ENCODE data around the gene FNDC10.

Gene FNDC10

GRCh38 chr1:1615256-1616044 lies 15.5 kb upstream of the FNDC10 start, which contains the start of gene MIB2:
MIB2 (plus strand) TSS chr1:1615500; CDS start chr1:1623453, 7,953 bp downstream.
- DNase-seq: peak; percentile 98

DNA sequence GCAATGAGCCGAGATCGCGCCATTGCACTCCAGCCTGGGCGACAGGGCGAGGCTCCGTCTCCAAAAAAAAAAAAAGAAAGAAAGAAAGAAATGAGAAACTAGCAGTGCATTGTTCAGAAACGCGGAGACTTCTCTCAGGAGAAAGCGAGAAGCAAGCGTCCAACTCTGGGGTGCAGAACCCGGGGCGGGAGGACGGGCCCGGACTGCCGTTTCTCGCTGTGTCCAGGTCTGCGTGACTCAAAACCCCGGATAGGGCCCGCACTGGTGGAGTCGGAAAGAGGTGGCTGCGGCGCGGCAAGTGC lies 15.0 kb upstream of the FNDC10 start:
- DNase-seq: no peak

DNA sequence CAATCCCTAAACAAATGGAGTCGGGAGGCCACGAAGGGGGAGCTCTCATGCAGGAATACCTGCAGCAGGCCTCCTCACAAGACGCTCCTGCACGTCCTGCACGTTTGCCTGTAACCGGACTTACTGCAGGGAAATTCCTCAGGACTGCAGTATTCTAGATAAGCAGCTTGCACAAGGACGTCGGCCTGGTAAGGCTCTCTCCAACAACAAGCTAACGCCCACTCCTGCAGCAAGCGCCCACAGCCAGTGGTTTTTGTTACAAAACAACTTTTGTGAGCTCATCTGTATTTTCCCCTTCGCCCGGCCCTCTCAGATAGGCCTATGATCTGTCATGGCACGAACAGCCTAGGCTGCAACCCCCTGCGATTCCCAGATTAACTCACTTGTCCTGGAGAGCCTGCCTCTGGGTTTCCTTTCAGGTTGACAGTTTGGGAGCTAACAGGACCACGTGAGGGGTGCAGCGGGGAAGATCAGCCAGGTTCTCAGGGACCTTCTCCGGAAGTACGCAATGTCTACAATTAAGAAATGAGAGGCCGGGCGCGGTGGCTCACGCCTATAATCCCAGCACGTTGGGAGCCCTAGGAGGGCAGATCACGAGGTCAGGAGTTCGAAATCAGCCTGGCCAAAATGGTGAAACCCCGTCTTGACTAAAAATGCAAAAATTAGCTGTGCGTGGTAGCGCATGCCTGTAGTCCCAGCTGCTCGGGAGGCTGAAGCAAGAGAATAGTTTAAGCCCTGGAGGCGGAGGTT lies 14.4 kb upstream of the FNDC10 start:
- DNase-seq: peak; percentile 55

- DNase-seq: no peak
Measured at GRCh38 chr1:1613509-1614082, 13.7 kb upstream of the FNDC10 start.

DNA sequence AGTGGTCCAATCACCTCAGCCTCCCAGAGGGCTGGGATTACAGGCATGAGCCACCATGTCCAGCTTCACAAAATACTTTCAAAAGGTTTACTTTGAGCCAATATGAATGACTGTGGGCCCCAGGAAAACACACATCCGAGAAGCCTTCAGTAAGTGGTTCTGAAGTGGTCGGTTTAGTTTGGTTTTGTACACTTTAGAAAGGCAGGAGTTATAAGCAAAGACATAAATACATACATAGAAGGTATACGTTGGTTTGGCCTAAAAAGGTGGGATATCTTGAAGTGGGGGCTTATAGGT lies 12.1 kb upstream of the FNDC10 start:
- no peak for DNase-seq

- DNase-seq: no peak
Measured at GRCh38 chr1:1610796-1611195, 10.9 kb upstream of the FNDC10 start.

DNA sequence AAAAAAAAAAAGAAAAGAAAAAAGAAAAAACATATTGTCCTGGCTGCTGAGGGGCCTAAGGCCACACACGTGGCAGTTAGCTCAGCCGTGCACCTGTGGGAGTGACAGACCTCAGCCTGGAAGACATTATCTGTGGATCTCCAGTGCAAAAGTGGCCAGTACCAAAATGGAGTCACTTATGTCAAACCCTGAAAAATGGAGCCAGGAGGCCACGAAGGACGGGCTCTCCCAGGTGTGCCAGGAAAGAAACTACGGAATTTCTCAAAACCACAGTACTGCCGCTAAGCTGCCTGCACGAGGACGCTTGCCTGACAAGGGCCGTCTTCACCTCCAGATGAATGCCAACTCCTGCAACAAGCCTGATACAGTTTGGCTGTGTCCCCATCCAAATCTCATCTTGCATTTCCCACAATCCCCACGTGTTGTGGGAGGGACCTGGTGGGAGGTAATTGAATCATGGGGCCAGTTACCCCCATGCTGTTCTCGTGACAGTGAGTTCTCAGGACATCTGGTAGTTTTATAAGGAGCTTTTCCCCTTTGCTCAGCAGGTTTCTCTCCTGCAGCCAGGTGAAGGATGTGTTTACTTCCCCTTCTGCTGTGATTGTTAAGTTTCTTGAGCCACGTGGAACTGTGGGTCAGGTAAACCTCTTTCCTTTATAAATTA lies 10.0 kb upstream of the FNDC10 start:
- no peak for DNase-seq

GRCh38 chr1:1606232-1606631 lies 6.3 kb upstream of the FNDC10 start:
- DNase-seq: no peak

DNA sequence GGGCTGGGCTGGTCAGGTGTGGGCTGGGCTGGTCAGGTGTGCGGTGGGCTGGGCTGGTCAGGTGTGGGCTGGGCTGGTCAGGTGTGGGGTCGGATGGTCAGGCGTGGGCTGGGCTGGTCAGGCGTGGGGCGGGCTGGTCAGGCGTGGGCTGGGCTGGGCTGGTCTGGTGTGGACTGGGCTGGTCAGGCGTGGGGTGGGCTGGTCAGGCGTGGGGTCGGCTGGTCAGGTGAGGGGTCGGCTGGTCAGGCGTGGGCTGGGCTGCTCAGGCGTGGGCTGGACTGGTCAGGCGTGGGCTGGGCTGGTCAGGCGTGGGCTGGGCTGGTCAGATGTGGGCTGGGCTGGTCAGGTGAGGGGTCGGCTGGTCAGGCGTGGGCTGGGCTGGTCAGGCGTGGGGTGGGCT lies 5.8 kb upstream of the FNDC10 start:
- DNase-seq: no peak

DNA sequence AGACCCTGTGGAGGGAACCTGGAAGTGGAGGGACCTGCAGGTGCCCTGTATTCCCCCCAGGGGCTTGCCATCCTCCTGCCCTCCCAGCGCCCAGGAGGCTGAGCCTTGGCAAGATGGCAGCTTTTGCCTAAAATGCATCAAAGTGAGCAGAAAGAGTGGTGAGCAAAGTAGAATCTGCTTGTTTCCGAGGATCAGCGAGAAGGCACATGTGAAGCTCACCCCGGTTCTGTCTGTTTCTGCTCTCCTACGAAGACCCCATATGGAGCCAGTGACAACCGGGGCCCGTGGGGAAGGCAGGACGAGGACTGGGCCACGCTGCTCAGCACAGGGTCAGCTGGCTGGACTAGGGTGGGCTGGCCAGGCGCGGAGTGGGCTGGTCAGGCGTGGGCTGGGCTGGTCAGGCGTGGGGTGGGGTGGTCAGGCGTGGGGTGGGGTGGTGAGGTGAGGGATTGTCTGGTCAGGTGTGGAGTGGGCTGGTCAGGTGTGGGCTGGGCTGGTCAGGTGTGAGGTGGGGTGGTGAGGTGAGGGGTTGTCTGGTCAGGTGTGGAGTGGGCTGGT lies 5.2 kb upstream of the FNDC10 start:
- no peak for DNase-seq

DNA sequence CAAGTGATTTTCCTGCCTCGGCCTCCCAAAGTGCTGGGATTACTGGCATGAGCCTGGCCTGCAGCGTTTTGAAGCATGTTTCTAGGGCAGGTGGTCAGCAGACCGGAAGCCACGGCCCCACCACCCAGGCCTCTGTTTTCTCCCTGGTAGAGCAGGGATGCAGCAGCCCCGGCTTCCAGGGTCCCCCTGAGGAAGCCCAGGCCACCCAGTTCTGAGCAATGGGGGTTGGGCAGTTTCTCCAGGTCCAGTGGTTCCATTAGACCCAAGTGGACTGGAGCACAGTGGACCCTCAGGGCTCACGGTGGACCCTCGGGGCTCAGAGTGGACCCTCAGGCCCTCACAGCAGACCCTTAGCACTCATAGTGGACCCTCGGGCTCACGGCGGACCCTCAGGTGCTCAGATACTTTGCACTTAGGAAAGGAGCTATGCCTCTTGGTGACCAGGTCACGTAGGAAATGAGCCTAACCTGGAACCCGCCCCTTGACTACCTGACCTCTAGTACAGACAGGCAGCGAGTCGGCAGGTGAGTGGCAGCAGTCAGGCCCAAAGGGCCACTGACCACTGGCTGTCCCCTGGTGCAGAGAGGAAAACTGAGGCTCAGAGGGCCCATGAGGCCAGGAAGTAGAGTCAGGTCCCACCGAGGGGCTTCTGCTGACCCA lies 4.6 kb upstream of the FNDC10 start:
- DNase-seq: no peak

GRCh38 chr1:1603671-1604373 lies 3.9 kb upstream of the FNDC10 start:
- DNase-seq: no peak

GRCh38 chr1:1602968-1603506 lies 3.1 kb upstream of the FNDC10 start:
- DNase-seq: no peak

DNA sequence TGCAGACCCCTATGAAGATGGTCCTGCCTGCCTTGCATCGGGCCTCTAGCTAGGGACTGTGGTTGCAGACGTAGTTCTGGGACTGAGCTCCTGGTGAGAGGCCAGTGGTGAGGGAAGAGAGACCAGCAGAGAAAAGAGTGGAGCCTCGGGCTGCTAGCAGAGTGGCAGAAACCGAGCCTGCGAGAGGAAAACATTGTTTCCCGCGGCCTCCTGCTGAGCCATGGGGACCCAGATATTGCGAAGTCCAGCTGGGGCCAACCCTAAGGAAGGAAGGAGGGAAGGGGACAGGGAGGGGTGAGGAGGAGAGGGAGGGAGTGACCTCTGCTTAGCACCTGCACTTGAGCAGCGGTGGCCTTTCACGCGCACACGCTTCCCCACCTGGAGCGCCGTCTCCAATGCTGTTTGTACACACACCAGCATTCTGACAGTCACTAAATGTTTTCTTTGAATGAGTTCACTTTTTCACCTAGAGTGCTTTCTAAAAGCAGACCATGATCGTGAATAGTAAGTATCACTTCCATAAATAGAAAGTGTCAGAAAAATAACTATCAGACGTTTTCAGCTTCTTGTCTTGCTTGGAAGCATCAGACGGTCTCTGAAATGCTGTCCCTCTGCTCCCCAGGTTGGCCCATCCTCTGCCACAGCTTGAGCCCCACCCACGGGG lies 2.5 kb upstream of the FNDC10 start:
- no peak for DNase-seq

- no peak for DNase-seq
Measured at GRCh38 chr1:1601564-1602303, 1.8 kb upstream of the FNDC10 start.

GRCh38 chr1:1600861-1601563 lies 1.1 kb upstream of the FNDC10 start:
- no peak for DNase-seq

DNA sequence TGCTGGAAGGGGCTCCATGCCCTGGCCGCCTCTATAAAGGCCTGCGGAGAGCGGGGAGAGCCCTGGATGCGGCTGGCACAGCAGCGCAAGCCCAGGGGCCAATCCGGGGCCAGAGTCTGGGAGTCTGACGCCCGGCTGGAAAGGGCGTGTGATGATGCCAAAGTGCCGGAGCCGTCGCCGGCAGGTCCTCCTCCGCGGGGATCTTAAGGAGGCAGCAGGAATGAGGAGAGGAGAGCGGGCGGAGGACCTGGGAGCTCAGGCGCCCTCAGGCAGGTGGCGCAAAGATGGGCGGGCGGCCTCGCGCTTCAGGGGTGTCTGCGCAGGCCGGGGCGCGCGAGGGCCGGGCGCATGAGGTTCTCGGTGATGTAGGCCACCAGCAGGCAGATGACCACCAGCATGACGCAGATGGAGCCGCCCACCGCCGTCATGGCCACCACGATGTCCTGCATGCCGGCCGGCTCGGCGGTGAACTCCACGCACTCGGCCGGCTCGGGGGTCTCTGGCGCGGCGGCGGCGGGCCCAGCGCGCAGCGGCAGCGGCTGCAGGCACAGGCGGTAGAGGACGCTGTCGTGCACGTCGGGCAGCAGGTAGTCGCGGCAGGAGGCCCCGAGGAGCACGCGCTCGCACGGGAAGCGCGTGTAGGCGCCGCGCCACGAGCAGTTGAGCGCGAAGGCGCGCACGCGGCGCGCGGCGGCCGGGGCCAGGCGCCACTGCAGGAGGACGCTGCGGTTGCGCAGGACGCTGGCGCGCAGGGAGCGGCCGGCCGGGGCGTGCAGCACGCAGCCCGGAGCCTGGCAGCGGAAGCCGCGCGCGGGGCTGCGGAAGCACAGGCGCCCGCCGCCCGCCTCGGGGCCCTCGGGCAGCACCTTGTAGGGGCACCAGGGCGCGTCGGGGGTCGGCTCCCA lies 653 bp downstream of the FNDC10 start:
- no peak for DNase-seq

- no peak for DNase-seq
Measured at GRCh38 chr1:1598720-1599029, 1.3 kb downstream of the FNDC10 start.

Measured in effector CD8-positive, alpha-beta T cell (primary cell).